GM18907 (cell line): ENCODE data around the gene P4HA2.
A peak's percentile ranks its signal among the peaks of the same experiment; 100 is the strongest.

Experiments
- ATAC-seq: cut with Tn5 transposase; IDR thresholded peaks from one replicate; pipeline ENCODE4 v1.9.1; 2021; ENCODE audit warnings: mild to moderate bottlenecking, moderate library complexity; ENCODE audit not compliant: unreplicated experiment

The P4HA2 gene

DNA sequence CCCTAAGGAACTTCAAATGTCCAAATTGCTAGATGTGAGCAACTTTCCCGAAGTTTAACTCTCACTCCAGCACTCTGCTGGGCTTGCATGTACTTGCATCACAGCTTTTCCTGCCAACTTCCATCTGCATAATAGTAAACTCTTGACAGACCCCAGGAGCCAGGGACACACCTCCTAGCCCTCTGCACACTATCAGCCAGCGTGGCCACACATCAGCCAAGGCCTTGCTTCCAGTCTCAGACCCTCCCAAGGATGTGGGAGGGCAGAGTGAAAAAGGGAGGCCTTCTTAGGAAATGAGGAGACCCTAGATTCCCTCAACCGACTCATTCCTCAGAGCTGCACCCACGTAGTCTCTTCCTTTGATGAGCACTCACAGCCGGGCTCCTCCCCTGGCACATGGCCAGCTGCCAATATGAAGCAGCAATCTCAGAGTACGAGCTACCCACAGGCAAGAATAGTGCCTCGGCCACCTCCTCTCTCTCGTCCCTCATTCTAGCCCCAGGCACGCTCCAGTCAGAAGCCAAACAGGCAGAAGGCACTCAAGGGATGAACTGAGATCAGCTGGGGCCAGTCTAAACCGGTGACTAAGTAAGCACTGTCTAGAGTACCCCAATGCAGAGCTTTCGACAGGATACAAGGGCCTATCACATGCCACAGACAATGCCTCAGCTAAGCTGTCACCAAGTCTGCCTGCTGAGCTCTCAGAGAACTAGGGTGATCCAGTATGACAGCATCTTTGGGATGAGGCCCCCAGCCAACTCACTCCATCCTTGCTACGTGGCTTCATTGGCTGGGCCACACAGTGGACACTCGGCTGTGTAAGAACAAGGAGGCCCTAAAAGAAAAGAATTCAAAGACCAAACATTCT is 2.3 kb downstream of the P4HA2 start:
- no peak for ATAC-seq

DNA sequence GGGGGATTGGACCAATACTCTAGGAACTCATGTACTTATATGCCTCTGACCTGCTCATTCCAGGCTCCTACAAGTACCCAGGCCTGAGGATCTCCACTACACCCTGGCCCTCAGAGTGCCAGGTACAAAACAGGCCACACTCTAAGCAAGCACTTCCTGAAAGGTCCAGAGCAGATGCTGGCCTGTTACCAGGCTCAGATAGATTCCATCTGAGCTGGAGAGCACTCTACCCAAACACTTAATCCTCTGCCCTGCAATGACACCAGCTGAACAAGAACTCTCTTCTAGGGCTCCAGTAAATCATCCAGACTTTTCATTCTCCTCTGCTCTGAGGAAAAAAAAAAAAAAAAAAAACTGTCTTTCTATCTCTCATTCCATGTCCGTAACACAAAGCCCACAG is 2.9 kb downstream of the P4HA2 start:
- no peak for ATAC-seq

DNA sequence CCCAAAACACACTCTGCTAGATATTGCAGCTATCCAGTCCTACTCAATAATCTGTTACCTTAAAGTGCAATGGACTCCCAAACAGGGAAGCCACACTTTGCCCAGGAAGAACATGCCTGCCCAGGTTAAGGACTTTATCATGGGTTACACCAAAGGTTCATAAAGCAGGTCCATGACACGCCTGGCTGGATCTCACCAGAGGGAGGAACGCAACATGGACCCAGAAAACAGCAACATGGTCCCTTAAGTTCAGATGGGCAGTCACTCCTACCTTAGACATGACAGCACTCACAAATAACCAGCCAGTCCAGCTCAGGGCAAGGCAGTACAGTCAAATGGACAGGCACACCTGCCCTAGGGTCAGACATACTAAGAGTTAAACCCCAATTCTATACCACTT is 3.8 kb downstream of the P4HA2 start:
- ATAC-seq: no peak

DNA sequence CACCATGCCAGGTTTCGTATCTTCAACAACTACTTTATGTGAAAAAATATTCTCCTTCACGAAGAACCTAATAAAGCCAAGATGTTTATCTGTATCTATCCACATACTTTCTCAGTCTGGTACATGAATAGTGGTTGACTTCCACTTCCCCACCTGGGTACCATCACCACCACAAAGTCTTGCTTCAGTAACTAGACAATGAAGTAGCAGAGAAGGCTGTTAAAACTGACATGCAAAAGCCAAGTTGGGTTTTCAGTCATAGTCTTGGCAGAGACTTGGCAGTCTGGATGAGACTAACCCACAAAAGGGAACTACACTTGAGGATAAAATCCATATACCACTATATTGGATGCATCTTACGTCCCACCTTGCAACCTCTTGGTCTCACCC is 5.0 kb downstream of the P4HA2 start:
- ATAC-seq: peak; percentile 84

DNA sequence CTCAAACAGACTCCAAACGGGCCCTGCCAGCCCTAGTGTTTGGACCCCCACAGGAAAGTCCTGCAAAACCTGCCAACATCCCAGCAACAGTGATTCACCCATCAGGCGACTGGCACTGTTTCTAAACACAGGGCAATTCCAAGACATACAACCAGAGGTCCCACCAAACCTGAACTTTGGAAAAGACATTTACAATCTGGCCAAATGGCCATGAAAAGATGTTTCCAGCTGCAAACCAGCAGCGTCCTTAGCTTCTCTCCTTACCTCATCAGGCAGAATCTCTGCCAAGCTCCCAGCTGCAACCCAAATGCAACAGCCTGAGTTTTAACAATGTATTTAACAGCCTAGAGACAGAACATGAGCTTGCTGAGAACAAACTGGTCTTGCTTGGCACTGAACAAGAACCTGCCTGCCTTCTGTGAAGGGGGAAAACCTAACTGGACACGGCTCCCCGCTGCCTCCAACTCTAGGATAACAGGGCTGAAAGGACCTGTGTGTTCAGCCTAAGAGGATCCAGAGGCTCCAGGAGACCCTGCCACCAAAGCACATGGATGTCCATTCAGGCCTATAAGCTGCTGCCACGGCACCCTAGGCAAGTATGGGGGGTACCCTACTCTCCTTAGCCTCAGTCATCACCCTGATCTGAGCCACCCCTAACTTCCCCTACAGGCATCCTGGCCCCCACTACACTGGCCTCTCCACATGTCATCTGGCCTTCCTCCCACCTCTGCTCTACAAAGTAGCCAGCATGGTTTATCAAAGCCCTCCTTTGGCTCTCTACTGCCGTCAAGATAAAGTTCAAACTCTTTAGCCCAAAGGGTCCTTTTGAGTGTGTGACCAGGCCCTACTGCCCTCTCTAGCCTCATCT is 5.6 kb downstream of the P4HA2 start:
- no peak for ATAC-seq

DNA sequence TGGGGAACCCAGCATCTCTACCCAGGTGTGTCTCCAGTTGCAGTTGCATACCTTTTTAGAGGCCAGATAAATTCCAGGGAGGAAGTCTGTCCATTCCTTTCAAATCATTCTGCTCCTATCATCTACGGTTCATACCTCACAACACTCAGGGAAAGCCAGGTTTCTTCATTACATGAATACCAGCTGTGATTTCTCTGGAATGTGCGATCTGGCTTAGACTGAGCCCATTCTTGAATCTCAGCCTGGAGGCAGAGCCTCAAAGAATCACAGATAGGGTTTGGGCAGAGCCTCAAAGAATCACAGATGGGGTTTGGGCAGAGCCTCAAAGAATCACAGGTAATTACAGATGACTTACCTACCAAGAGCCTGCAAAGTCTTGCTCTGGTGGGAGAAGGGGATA is 7.2 kb downstream of the P4HA2 start:
- ATAC-seq: no peak

DNA sequence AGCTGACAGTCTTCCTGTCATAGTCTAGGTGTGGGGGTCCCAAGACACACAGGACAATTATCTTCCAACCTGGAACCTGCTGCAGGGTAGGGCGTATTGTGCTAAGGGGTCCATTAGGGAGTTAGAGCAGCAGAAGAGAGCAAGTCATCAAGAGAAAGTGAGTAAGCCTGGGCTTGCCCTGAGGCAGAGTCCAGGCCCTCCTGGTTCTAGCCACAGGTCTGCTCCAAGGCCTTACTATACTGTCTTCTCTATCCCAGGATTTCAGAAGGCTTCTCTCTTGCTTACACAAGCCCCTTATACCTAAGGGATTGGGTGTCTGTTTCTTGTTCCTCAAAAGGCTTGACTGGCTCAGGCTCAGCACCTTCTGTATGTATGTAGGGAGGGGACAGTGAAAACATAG is 7.7 kb downstream of the P4HA2 start:
- ATAC-seq: no peak

DNA sequence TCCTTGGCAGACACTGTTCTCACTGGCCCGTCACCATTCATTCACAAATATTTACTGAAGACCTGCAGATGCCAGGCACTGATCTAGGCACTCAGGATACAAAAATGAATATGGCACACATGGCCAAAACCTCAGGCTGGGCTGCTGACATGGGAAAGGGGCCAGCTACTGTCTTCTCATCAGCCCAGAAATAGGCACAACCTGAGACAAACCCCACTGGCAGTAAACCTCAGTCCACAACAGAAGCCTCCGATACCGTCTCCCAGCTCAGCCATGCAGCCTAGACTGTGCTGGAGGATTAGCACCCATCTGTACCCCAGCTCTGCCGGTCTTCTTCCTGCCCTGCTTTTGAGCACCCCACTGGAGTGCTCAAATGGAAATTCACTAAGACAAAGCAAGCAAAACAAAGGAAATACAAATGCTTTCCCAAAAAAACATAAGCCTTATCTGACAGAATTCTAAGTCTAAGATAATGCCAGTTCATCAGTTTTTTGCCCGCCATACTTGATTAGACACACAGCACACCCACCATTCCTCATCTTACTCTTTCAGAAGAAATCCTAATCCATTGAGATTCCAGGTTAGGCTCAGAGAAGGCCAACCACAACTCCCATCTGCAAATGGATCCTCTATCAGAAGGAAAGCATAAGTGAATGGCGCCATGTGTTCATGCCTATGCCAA is 8.2 kb downstream of the P4HA2 start:
- no peak for ATAC-seq

DNA sequence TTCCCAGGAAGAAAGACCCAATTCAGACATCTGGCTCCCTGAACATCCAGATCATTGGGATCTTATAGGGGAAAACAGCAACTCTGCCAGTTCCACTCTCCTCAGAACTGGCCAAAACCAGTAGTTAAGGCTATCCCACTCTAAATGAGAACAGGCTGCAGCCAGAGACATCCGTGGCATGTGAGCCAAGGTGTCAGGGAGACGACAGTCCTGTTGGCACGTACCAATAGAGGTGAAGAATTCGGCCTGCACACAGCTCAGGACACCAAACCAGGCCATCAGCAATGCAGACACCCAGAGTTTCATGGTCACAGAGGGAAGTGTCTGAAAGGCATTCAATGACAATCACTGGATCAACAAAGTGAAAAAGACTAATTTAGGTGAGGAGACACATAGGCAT is 9.3 kb downstream of the P4HA2 start:
- no peak for ATAC-seq

DNA sequence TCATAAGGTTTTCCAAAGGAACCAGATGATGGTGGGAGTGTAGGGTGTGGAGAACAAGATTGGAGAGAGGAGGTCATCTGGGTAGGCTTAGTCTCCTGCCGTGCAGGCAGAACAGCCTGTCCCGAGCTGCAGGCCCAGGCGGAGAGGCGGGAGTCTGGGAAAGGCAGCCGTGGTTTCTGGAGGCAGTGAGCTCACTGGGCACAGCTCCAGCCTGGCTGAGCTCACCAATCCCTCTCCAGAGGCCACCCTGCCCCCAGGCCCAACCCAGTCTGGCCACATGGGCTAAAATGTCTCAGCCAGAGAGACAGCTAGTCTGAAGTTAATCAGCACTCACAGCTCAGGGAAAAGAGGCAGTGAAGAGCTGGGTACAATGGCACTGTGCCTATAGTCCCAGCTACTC is 12.3 kb downstream of the P4HA2 start:
- ATAC-seq: no peak

DNA sequence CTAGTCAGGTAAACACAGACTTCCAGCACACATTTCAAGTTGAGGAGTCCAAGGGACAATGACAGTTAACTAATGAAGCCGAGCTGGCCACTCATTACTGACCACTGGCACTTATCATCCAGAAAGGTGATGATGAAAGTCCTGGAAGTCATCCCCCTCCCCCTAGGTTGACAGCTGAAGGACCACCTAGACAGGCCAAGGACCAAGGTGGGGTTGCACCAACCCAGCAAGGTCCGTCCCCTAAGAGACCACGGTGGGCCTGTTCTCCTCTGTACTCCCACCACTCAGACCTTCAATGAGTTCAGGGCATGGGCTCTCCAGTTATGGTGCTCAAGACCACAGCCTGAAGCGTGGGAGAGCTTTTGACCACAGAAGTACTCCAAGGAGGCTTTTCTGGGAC is 13.2 kb downstream of the P4HA2 start:
- ATAC-seq: no peak

DNA sequence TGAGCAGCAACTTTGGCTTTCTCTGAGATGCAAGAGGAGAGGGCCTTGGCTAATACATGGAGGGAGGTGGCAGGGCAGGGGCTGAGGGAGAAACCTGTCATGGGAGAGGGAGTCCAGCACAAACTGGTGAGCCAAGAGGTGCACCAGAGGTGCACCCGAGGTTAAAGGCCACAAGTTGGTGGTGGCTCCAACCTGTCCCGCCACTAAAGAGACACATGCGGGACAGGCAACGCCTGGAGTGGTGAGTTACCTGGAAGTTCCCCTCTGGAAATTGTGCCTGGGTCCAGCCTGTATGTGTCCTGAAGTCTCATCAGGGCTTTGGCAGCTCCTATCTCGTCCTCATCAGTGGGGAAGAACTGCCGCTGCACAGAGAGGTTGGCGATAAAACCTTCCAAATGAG is 14.0 kb downstream of the P4HA2 start:
- no peak for ATAC-seq

DNA sequence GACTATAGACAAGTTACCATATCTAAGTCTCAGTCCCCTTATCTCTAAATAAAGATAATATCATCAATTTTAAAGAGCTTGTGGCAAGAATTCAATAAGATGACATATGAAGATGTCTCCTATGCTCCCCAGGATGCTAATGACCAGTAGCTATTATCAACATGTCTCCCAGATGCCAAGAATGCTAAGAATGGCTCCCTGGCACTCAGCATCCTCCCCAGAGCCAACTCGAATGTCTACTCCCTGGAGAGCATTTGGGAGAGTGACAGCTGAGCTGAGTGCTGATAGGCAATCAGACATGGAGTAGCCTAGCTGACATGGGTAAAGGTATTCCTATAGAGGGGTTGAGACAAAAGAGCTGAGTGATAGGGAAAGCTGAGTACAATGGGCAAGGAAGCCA is 15.9 kb downstream of the P4HA2 start:
- ATAC-seq: no peak

DNA sequence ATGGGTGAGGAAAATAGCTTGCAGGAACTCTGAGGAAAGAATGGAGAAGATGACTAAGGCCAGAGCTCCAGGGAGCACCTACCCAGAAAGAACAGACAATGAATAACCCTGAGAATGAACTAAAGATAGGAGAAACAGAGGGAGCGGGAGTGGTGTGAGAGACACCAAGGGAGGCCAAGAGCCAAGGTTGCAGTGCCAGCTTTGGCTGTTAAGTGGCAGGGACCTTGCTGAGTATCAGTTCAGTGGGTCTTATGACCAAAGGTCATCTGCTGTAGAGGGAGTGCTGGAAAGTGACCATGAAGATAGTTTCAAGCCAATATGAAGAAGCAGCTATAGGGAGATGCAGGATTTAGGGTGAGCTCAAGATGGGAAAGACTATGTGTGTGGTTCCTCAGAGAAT is 16.7 kb downstream of the P4HA2 start:
- no peak for ATAC-seq

DNA sequence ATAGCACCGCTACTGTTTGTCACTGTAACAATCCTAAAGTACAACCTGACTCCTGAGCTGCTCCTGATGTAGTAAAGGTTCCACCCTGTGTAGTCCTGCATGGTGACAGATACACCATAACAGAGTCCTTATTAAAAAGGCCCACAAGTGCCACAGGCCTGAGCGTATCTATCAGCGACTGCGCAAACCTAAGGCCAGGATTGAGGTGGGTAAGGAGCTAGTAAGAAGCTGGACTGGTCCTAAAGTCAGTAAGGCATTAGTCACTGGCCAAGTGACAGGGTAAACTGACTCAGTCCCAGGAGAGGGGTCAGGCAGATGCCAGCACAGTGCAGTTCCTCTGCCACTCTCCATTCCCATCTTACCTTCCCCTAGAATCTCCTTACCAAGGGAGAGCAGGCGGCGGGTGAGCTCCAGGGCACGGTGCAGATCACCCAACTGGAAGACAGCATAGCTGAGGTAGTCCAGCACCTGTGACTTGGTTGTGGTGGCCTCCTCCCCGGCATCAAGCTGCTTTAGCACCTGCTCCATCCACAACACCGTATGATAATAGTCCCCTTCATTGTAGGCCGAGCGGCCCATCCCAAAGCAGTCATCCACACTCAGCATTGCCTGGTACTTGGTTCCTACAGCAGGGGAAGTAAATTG is 17.6 kb downstream of the P4HA2 start:
- no peak for ATAC-seq

DNA sequence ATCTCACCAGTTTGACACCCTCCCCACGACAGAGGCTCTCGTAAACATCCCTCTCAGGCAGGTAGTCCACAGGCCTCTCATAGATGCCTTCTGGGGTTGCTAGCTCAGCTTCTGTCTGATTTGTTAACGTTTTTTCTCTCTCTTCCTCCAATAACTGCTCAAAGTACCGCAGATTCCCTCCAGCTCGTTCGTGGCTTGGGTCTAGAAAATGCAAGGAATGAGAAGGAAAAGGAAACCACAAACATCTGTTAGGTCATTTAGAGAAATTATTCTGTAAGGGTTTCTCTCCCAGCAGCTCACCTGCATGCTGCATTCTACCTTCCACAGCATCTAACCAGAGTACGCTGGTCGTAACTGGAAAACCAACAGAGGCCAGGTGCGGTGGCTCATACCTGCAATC is 18.5 kb downstream of the P4HA2 start:
- ATAC-seq: no peak

DNA sequence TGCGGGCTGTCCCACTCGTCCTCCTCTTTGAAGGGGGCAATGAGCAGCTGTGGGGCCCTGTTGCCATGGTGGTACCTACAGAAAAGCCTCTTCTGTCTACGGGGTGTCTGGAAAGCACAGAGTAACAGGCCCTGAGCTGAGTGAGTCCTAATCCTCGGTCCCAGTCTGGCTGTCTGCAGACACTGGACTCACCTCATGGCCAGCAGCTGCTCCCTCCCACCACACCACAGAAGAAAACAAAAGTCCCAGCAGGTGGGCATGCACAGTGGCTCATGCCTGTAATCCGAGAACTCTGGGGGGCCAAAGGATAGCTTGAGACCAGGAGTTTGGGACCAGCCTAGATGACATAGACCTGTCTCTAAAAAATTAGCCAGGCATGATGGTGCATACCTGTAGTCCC is 19.9 kb downstream of the P4HA2 start:
- ATAC-seq: no peak

DNA sequence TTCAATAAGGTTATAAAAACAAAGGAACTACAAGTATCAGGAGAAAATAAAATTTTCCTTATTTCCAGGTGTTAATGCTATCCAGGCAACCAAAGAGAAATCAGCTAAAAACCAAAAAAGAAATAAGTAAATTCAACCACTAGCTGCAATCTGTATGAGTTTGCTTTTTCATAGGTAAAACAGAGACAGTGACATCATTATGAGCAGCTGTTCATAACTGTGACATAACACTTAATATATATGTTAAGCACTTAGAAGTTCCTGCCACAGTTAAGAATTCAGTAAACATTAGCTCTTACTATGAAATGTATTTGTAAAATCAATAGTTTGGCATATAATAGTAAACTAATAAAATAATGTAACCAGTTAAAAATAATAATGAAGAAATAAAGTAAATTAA is 20.9 kb downstream of the P4HA2 start:
- no peak for ATAC-seq

DNA sequence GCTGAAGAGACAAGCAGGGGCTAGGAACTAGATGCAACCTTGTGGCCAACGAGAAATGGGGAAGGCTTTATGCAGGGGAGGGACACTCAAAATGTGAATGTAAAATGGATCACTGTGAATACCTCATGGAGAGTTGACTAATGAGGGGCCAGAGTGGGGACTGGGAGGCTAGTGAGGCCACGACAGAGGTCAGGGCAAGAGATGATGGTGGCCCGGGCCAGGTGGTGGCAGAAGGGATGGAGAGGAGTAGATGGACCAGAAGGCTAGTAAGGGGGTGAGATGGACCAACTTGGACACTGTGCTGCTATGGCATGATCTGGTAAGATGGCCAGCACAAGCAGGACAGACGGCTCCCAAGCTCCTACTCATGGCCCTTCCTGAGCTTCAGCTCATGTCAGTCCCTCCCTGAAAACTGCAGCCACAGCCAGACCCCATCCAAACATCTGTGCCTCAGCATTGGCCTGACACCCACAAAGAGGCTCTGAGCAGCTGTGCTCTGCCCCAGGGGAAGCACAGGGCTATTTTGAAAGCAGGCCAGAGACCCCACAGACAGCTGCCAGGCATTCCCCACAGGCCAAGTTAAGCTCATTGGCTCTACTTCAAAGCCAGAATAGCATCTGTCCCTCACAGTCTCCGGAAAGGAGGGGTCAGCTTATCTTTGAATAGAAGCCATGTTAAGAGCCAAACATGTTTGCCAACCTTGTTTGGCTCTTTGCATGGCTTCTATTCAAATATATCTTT is 22.1 kb downstream of the P4HA2 start:
- ATAC-seq: no peak

DNA sequence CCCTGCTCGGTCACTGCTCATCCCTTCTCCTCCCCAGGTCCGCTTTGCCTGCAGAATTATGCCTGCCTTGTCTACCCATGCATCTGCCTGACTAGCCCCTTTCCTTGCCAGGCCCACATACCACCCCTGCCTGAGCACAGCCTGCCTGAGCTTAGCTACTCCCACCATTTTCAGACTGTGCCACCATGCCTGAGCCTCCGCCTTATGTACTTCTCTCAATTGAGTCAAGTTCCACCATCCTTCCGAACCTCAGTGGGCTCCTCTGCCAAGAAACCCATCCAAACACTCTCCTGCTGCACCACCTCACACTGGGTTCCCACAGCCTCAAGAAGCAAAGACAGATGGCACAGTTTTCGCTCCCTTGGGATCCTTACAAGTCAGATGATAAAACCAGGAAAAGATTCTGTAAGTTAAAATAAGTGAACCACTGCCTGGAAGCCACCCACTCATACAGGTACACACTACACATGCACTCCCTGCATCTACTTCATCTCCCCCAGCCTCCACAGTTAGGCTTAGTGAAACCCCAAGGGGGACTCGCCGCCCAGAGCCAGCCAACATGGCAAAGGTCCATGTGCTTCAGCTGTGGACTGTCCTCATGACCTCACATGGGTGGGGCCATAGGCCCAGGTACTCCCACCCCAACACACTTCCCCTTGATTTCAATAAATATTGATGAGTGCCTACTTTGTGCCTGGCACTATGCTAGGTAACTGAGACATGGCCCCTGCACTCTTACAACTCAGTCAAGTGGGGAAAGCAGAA is 23.1 kb downstream of the P4HA2 start:
- no peak for ATAC-seq
